K562 (cell line): ENCODE results near the gene DEGS2. TPM values are rescaled to one million over a fixed set of nuclear protein-coding genes. Genes with fewer than 3 reads are reported as not detected.
A peak's percentile ranks its signal among the peaks of the same experiment; 100 is the strongest.

Source experiments
- CBFA2T3 ChIP-seq: fragments of 450-650 bp; IDR thresholded peaks from 2 replicates; pipeline ENCODE4 v1.6.1; 2017
- E2F3 ChIP-seq: fragments of 250-450 bp; sonication (Bioruptor Pico); IDR thresholded peaks from 2 replicates; pipeline ENCODE4 v1.4.0; 2020; ENCODE audit warnings: mild to moderate bottlenecking
- ESRRB ChIP-seq: fragments of 250-450 bp; sonication (Bioruptor Pico); IDR thresholded peaks from 2 replicates; pipeline ENCODE4 v1.5.0; 2020; ENCODE audit warnings: mild to moderate bottlenecking, moderate library complexity, borderline replicate concordance
- HLTF ChIP-seq: fragments of 450-650 bp; IDR thresholded peaks from 2 replicates; pipeline ENCODE4 v1.6.1; 2016
- HNRNPK ChIP-seq: fragments of 200-400 bp; formaldehyde crosslinking; IDR thresholded peaks from one replicate; pipeline ENCODE4 v1.6.1; 2018; ENCODE audit warnings: mild to moderate bottlenecking, low read depth, low read length; ENCODE audit not compliant: poor library complexity, severe bottlenecking
- IFI16 ChIP-seq: fragments of 250-450 bp; sonication (Bioruptor Pico); IDR thresholded peaks from 2 replicates; pipeline ENCODE4 v2.1.2; 2022; ENCODE audit warnings: mild to moderate bottlenecking, inconsistent platforms
- OTX1 ChIP-seq: fragments of 450-650 bp; formaldehyde crosslinking; IDR thresholded peaks from 2 replicates; pipeline ENCODE4 v1.4.0; 2022; ENCODE audit warnings: mild to moderate bottlenecking
- TAF15 ChIP-seq: fragments of 200-400 bp; formaldehyde crosslinking; IDR thresholded peaks from 2 replicates; pipeline ENCODE4 v1.6.1; 2017; ENCODE audit warnings: mild to moderate bottlenecking, low read depth, low read length, moderate library complexity
- TAF7 ChIP-seq: fragments of 450-650 bp; IDR thresholded peaks from 2 replicates; pipeline ENCODE4 v1.6.1; 2016; ENCODE audit warnings: missing genetic modification characterization, missing compliant biosample characterization
- TAF9B ChIP-seq: fragments of 450-650 bp; IDR thresholded peaks from 2 replicates; pipeline ENCODE4 v1.6.1; 2018; ENCODE audit warnings: mild to moderate bottlenecking; ENCODE audit not compliant: partially characterized antibody
- TCF7L2 ChIP-seq: fragments of 150-350 bp; IDR thresholded peaks from 2 replicates; pipeline ENCODE4 v1.6.1; 2016; ENCODE audit warnings: low read depth, mild to moderate bottlenecking, low read length, moderate library complexity
- TRIM28 ChIP-seq: fragments of 450-650 bp; IDR thresholded peaks from 2 replicates; pipeline ENCODE4 v1.6.1; 2017
- ZC3H11A ChIP-seq: IDR thresholded peaks from 2 replicates; pipeline ENCODE4 v1.6.1; 2012; ENCODE audit warnings: low read depth, low read length, improper control_type of control experiment
- ZNF224 ChIP-seq: sonication (generic); formaldehyde crosslinking; IDR thresholded peaks from 2 replicates; pipeline ENCODE4 v1.8.0; 2022; ENCODE audit warnings: mild to moderate bottlenecking, missing genetic modification reagents
- ZNF316 ChIP-seq: fragments of 450-650 bp; IDR thresholded peaks from 2 replicates; pipeline ENCODE4 v1.6.1; 2016
- ZNF695 ChIP-seq: fragments of 450-650 bp; formaldehyde crosslinking; IDR thresholded peaks from 2 replicates; pipeline ENCODE4 v1.4.0; 2020; ENCODE audit warnings: mild to moderate bottlenecking, moderate library complexity
- ZNF778 ChIP-seq: fragments of 450-650 bp; formaldehyde crosslinking; IDR thresholded peaks from 2 replicates; pipeline ENCODE4 v1.4.0; 2020; ENCODE audit warnings: mild to moderate bottlenecking, moderate library complexity
- polyA plus RNA-seq, 8 experiments: library from polyadenylated mRNA; depleted of rRNA in 4 of 8; stranded (reverse) in 5 of 8; unstranded in 3 of 8; fragments of >200 nt; fragmentation: Nextera tagmentation in 2 of 8; fragmentation: Illumina TruSeq in 1 of 8; extraction: Ambion mirVana in 2 of 8; extraction: Trizol in 1 of 8; gene quantifications; 2 replicates each; pipeline versions ENCODE4 v1.2.1 to v1.2.3, GENCODE V29; 2011 to 2014; ENCODE audit warnings: inconsistent platforms in 1 of 8, missing spikeins in 1 of 8
- total RNA-seq, 7 experiments: library from RNA; depleted of rRNA in 6 of 7; stranded (reverse); fragments of >200 nt in 6 of 7; fragmentation: Illumina TruSeq in 2 of 7; extraction: Trizol in 2 of 7; gene quantifications; 2 replicates each; pipeline versions ENCODE4 v1.2.1 to v1.2.3, GENCODE V29; 2011 to 2021; ENCODE audit warnings: low replicate concordance in 1 of 7
- TF ChIP-seq, protein P1 (sequence below): sonication (generic); formaldehyde crosslinking; IDR thresholded peaks from 2 replicates; pipeline ENCODE4 v1.9.0; 2022; ENCODE audit warnings: mild to moderate bottlenecking, missing genetic modification reagents
- TF ChIP-seq, protein P2 (sequence below): sonication (generic); formaldehyde crosslinking; IDR thresholded peaks from 2 replicates; pipeline ENCODE4 v1.4.0; 2020; ENCODE audit warnings: mild to moderate bottlenecking, missing genetic modification reagents
- TF ChIP-seq, protein P3 (sequence below): fragments of 250-450 bp; sonication (Bioruptor Pico); IDR thresholded peaks from 2 replicates; pipeline ENCODE4 v1.6.1; 2021; ENCODE audit warnings: mild to moderate bottlenecking
- TF ChIP-seq, protein P4 (sequence below): sonication (generic); formaldehyde crosslinking; IDR thresholded peaks from 2 replicates; pipeline ENCODE4 v1.8.0; 2022; ENCODE audit warnings: missing genetic modification reagents, mild to moderate bottlenecking, moderate library complexity, borderline replicate concordance
- TF ChIP-seq, protein P5 (sequence below): sonication (generic); formaldehyde crosslinking; IDR thresholded peaks from 2 replicates; pipeline ENCODE4 v1.8.0; 2022; ENCODE audit warnings: mild to moderate bottlenecking, missing genetic modification reagents
- TF ChIP-seq, protein P6 (sequence below), 2 experiments: IDR thresholded peaks; 2 replicates each; pipeline ENCODE4 v1.6.1; 2011; ENCODE audit warnings: borderline replicate concordance in 1 of 2, control low read depth in 1 of 2, low read depth in 1 of 2, low read length in 1 of 2, mild to moderate bottlenecking in 1 of 2, mixed read lengths in 1 of 2, moderate library complexity in 1 of 2; ENCODE audit not compliant: insufficient read depth in 1 of 2, insufficient read length in 1 of 2, poor library complexity in 1 of 2, severe bottlenecking in 1 of 2; ENCODE audit errors: extremely low read depth in 1 of 2

DEGS2 gene
- total and polyA plus RNA-seq, 9 of the 15 experiments (the other 6 are each of a cell fraction or from before 2014, with no cell fraction given) = 0.22 to 2.9 (median 0.70) TPM

DNA sequence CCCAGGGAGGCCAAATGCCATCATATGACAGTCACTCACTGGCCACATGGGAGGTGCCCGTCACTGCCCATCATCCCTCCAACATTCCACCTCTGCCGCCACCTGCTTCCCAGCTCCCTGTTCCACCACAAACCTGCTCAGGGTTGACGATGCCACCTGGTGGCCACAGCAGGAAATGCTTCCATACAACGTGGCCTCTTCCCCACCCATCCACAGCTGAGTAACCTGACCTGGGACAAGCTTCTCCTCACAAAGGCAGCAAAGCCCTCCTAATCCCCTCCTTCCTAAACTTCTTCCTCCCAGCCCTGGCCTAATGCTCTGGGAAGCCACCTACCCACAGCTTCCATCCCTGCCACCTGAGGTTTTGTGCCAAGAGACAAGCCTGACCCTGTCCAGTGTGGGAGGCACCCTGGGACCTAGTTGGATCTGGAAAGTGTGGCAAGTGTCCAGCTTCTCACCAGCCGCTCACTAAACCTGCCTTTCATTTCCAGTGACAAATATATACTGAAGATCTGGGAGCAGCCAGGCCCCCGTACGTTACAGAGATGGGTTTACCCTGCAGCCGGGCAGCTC, 4.3 kb downstream of the DEGS2 start (continued):
- TF ChIP-seq, protein P1, sequence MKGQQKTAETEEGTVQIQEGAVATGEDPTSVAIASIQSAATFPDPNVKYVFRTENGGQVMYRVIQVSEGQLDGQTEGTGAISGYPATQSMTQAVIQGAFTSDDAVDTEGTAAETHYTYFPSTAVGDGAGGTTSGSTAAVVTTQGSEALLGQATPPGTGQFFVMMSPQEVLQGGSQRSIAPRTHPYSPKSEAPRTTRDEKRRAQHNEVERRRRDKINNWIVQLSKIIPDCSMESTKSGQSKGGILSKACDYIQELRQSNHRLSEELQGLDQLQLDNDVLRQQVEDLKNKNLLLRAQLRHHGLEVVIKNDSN (CRISPR knock-in tag) = no peak
- TF ChIP-seq ZNF778 (CRISPR knock-in tag) = no peak
- no peak for TF ChIP-seq TAF9B
- no peak for TF ChIP-seq ZC3H11A
- no peak for TF ChIP-seq IFI16 (CRISPR knock-in tag)
- 0 out of 2 replicates have a peak, but pooled peaks have one; percentile 46 for TF ChIP-seq HLTF
- no peak for TF ChIP-seq OTX1 (CRISPR knock-in tag)
- TF ChIP-seq ZNF224 = no peak
- TF ChIP-seq, protein P2, sequence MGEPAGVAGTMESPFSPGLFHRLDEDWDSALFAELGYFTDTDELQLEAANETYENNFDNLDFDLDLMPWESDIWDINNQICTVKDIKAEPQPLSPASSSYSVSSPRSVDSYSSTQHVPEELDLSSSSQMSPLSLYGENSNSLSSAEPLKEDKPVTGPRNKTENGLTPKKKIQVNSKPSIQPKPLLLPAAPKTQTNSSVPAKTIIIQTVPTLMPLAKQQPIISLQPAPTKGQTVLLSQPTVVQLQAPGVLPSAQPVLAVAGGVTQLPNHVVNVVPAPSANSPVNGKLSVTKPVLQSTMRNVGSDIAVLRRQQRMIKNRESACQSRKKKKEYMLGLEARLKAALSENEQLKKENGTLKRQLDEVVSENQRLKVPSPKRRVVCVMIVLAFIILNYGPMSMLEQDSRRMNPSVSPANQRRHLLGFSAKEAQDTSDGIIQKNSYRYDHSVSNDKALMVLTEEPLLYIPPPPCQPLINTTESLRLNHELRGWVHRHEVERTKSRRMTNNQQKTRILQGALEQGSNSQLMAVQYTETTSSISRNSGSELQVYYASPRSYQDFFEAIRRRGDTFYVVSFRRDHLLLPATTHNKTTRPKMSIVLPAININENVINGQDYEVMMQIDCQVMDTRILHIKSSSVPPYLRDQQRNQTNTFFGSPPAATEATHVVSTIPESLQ (CRISPR knock-in tag) = no peak
- no peak for TF ChIP-seq E2F3 (CRISPR knock-in tag)
- TF ChIP-seq, protein P3, sequence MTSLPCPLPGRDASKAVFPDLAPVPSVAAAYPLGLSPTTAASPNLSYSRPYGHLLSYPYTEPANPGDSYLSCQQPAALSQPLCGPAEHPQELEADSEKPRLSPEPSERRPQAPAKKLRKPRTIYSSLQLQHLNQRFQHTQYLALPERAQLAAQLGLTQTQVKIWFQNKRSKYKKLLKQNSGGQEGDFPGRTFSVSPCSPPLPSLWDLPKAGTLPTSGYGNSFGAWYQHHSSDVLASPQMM (CRISPR knock-in tag) = no peak
- TF ChIP-seq ZNF316 = no peak
- TF ChIP-seq TRIM28 = peak; percentile 98
- TF ChIP-seq, protein P4, sequence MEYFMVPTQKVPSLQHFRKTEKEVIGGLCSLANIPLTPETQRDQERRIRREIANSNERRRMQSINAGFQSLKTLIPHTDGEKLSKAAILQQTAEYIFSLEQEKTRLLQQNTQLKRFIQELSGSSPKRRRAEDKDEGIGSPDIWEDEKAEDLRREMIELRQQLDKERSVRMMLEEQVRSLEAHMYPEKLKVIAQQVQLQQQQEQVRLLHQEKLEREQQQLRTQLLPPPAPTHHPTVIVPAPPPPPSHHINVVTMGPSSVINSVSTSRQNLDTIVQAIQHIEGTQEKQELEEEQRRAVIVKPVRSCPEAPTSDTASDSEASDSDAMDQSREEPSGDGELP = peak; percentile 76
- no peak for TF ChIP-seq TAF7 (tag)
- no peak for TF ChIP-seq ZNF695 (CRISPR knock-in tag)
- TF ChIP-seq, protein P5, sequence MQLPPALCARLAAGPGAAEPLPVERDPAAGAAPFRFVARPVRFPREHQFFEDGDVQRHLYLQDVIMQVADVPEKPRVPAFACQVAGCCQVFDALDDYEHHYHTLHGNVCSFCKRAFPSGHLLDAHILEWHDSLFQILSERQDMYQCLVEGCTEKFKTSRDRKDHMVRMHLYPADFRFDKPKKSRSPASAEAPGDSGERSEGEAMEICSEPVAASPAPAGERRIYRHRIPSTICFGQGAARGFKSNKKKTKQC (CRISPR knock-in tag) = no peak
- 0 out of 2 replicates have a peak, but pooled peaks have one; percentile 11 for TF ChIP-seq CBFA2T3
- no peak for TF ChIP-seq TCF7L2
- no peak for TF ChIP-seq HNRNPK
- TF ChIP-seq TAF15 = no peak
- TF ChIP-seq ESRRB (CRISPR knock-in tag) = no peak
- TF ChIP-seq, protein P6, sequence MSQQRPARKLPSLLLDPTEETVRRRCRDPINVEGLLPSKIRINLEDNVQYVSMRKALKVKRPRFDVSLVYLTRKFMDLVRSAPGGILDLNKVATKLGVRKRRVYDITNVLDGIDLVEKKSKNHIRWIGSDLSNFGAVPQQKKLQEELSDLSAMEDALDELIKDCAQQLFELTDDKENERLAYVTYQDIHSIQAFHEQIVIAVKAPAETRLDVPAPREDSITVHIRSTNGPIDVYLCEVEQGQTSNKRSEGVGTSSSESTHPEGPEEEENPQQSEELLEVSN (IDR thresholded peaks at IDR 0.05; ENCODE audit: borderline replicate concordance in 1 of 2, extremely low read depth in 1 of 2, insufficient read depth in 1 of 2, insufficient read length in 1 of 2, low read depth in 1 of 2, low read length in 1 of 2, poor library complexity in 1 of 2, severe bottlenecking in 1 of 2) = peak in 1 of 2 experiments; percentile 43
